OCI-LY1 (cell line): ENCODE results near the gene CNBD2.
"Not testable (repeated sequence)": the region's sequence is repeated elsewhere in the genome, so short reads cannot be mapped to it uniquely, and the experiment has no call there.

ENCODE experiments used
- H2AFZ ChIP-seq: fragments of 200-600 bp; sonication (generic), shearing (Covaris generic); 2 replicates; pipeline ENCODE4 v1.6.0; 2014; ENCODE audit warnings: antibody characterized with exemption, mild to moderate bottlenecking, low read length
- H3F3A ChIP-seq: fragments of 200-600 bp; sonication (generic), shearing (Covaris generic); 2 replicates; pipeline ENCODE4 v1.6.0; 2014; ENCODE audit warnings: mild to moderate bottlenecking, antibody characterized with exemption, low read length, moderate library complexity; ENCODE audit not compliant: insufficient read depth
- H3K27ac ChIP-seq: fragments of 200-600 bp; sonication (generic); 2 replicates; pipeline ENCODE4 v1.5.1; 2014; ENCODE audit warnings: low read length, mixed run types, mild to moderate bottlenecking, low read depth; ENCODE audit not compliant: poor library complexity, severe bottlenecking
- H3K27me3 ChIP-seq: fragments of 200-600 bp; sonication (generic); 2 replicates; pipeline ENCODE4 v1.6.0; 2014; ENCODE audit warnings: antibody characterized with exemption, mild to moderate bottlenecking, low read length, moderate library complexity; ENCODE audit not compliant: insufficient read depth
- H3K36me3 ChIP-seq: fragments of 200-600 bp; sonication (generic); 2 replicates; pipeline ENCODE4 v1.6.1; 2014; ENCODE audit warnings: mild to moderate bottlenecking, antibody characterized with exemption, low read length, moderate library complexity, mixed read lengths; ENCODE audit not compliant: insufficient read depth
- H3K4me1 ChIP-seq: fragments of 200-600 bp; sonication (generic); 2 replicates; pipeline ENCODE4 v1.5.1; 2014; ENCODE audit warnings: mild to moderate bottlenecking, low read length, moderate library complexity; ENCODE audit not compliant: insufficient read depth, severe bottlenecking
- H3K4me2 ChIP-seq: fragments of 200-600 bp; sonication (generic), shearing (Covaris generic); 2 replicates; pipeline ENCODE4 v1.6.1; 2014; ENCODE audit warnings: low read length
- H3K4me3 ChIP-seq: fragments of 200-600 bp; sonication (generic); 2 replicates; pipeline ENCODE4 v1.5.1; 2014; ENCODE audit warnings: low read length, low read depth, mild to moderate bottlenecking, mixed read lengths; ENCODE audit not compliant: poor library complexity, severe bottlenecking
- H3K79me2 ChIP-seq: fragments of 200-600 bp; shearing (Covaris generic); 2 replicates; pipeline ENCODE4 v1.6.1; 2016; ENCODE audit warnings: mixed run types, low read length, mixed read lengths; ENCODE audit not compliant: insufficient read depth
- H3K9ac ChIP-seq: fragments of 200-600 bp; sonication (generic), shearing (Covaris generic); 2 replicates; pipeline ENCODE4 v1.6.1; 2014; ENCODE audit warnings: mild to moderate bottlenecking, low read length, mixed read lengths
- H3K9me2 ChIP-seq: fragments of 200-600 bp; sonication (generic), shearing (Covaris generic); 2 replicates; pipeline ENCODE4 v1.6.1; 2014; ENCODE audit warnings: low read depth, mild to moderate bottlenecking, low read length, mixed read lengths
- H3K9me3 ChIP-seq: fragments of 200-600 bp; shearing (Covaris generic); 2 replicates; pipeline ENCODE4 v1.6.1; 2014; ENCODE audit warnings: low read length, mixed read lengths
- H4K20me1 ChIP-seq: fragments of 200-600 bp; sonication (generic), shearing (Covaris generic); 2 replicates; pipeline ENCODE4 v1.6.0; 2016; ENCODE audit warnings: mild to moderate bottlenecking, low read length; ENCODE audit not compliant: insufficient read depth
- EZH2 ChIP-seq: fragments of 200-600 bp; sonication (generic), shearing (Covaris generic); IDR thresholded peaks from 2 replicates; pipeline ENCODE4 v1.8.0; 2017; ENCODE audit warnings: borderline replicate concordance, mixed run types, mild to moderate bottlenecking, antibody characterized with exemption, low read length, moderate library complexity, mixed read lengths
- TF ChIP-seq, protein P1 (sequence below): fragments of 200-600 bp; sonication (generic), shearing (Covaris generic); IDR thresholded peaks from 2 replicates; pipeline ENCODE4 v1.5.1; 2017; ENCODE audit warnings: mild to moderate bottlenecking, antibody characterized with exemption, low read length, moderate library complexity, mixed read lengths

CNBD2 gene

DNA sequence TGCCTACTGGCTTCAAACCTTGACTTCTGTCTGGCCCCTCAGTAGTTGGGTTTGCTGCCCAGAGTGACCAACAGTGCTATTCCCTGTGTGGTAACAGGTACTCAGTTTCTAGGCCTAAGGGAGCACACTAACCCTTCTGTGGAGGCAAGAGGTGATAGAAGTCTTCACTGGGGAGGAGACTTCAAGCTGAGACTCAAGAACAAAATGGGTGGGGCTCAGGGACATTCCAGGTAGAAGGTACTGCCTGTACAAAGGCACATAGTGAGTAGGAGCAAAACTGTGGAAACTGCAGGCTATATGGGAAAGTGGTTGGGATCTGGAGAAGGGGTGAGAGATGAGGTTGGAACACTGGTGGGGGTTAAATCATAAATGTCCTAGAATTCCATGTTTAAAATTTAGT is 11.8 kb upstream of the CNBD2 start:
- H3F3A ChIP-seq, result no peaks in the 10 kb centered on the region
- H3K27ac ChIP-seq, result no peak overlapping the region
- no peak overlapping the region for H3K4me2 ChIP-seq
- H4K20me1 ChIP-seq, result no peaks in the 10 kb centered on the region
- H3K9me3 ChIP-seq, result peaks cover 3% of the 10 kb centered on the region; the same call in 1 of the 2 replicates
- H2AFZ ChIP-seq, result no peak overlapping the region
- peaks cover 13% of the 10 kb centered on the region for H3K79me2 ChIP-seq
- TF ChIP-seq, protein P1, sequence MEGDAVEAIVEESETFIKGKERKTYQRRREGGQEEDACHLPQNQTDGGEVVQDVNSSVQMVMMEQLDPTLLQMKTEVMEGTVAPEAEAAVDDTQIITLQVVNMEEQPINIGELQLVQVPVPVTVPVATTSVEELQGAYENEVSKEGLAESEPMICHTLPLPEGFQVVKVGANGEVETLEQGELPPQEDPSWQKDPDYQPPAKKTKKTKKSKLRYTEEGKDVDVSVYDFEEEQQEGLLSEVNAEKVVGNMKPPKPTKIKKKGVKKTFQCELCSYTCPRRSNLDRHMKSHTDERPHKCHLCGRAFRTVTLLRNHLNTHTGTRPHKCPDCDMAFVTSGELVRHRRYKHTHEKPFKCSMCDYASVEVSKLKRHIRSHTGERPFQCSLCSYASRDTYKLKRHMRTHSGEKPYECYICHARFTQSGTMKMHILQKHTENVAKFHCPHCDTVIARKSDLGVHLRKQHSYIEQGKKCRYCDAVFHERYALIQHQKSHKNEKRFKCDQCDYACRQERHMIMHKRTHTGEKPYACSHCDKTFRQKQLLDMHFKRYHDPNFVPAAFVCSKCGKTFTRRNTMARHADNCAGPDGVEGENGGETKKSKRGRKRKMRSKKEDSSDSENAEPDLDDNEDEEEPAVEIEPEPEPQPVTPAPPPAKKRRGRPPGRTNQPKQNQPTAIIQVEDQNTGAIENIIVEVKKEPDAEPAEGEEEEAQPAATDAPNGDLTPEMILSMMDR, result no peak
- TF ChIP-seq EZH2, result no peak
- peaks cover 22% of the 10 kb centered on the region for H3K4me1 ChIP-seq
- H3K27me3 ChIP-seq, result no peaks in the 10 kb centered on the region; the same call in 1 of the 2 replicates
- H3K36me3 ChIP-seq, result peaks cover 6% of the 10 kb centered on the region; the same call in 1 of the 2 replicates
- no peak overlapping the region for H3K4me3 ChIP-seq
- no peaks in the 10 kb centered on the region for H3K9me2 ChIP-seq
- H3K9ac ChIP-seq, result no peak overlapping the region

- H3F3A ChIP-seq, H2AFZ ChIP-seq, H3K4me3 ChIP-seq, H3K9me3 ChIP-seq, H3K4me2 ChIP-seq, H3K4me1 ChIP-seq, H4K20me1 ChIP-seq, H3K27me3 ChIP-seq, H3K79me2 ChIP-seq, H3K9ac ChIP-seq, H3K27ac ChIP-seq, H3K9me2 ChIP-seq, H3K36me3 ChIP-seq: not testable (repeated sequence)
These were observed 9.1 kb upstream of the CNBD2 start for GRCh38 chr20:35959291-35959690.

DNA sequence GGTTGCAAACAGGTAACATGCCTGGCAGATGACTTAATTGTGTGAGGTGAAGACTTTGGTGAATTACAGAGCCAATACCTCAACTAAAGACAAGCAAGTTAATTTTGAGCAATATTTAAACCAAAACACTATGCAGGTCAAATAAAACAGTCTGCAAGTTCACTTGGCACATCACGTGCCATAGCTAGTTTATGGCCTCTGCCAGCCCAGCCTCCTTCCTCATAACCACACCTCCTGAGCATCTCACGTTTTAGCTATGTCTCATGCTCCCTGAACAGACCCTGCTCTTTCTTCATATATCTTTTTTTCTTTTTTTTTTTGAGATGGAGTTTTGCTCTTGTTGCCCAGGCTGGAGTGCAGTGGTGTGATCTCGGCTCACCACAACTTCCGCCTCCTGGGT is 4.5 kb upstream of the CNBD2 start:
- H3K27me3 ChIP-seq, result no peaks in the 10 kb centered on the region; the same call in 1 of the 2 replicates

DNA sequence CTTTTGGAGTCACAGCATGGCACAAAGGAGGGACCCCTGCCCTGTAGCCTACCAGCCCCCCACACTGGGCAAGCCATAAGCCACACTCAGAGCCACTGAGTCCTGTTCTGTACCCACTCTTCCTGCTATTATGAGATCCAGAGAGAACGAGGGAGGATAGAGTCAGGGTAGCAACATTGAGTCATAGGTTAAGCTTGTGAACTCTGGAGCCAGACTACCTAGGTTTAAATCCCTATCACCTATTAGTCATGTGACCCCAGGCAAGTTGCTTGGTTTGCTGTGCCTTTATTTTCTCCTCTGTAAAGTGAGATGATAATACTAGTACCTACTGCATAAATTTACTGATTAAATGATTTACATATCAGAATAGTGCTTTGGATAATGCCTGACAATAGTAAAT is 540 bp downstream of the CNBD2 start:
- H3K27me3 ChIP-seq, result no peaks in the 10 kb centered on the region
- no peaks in the 10 kb centered on the region for H3K79me2 ChIP-seq
- H3K9ac ChIP-seq, result no peak overlapping the region
- no peak for TF ChIP-seq EZH2
- no peaks in the 10 kb centered on the region for H3F3A ChIP-seq
- no peak overlapping the region for H3K4me2 ChIP-seq
- no peak overlapping the region for H3K27ac ChIP-seq
- H3K36me3 ChIP-seq, result no peaks in the 10 kb centered on the region
- no peaks in the 10 kb centered on the region for H3K9me2 ChIP-seq
- no peak overlapping the region for H3K4me3 ChIP-seq
- H3K9me3 ChIP-seq, result no peaks in the 10 kb centered on the region
- no peaks in the 10 kb centered on the region for H4K20me1 ChIP-seq
- H2AFZ ChIP-seq, result no peak overlapping the region
- no peaks in the 10 kb centered on the region for H3K4me1 ChIP-seq

More for the DNA sequence above, 4.5 kb upstream of the CNBD2 start:
- Histone ChIP-seq H3K9me3 (peaks cover 3% of the 10 kb centered on the region; the same call in 1 of the 2 replicates), H3F3A (no peaks in the 10 kb centered on the region), H3K4me2 (no peak overlapping the region), H4K20me1 (no peaks in the 10 kb centered on the region), H2AFZ (no peak overlapping the region), H3K27ac (no peak overlapping the region), H3K36me3 (no peaks in the 10 kb centered on the region), H3K79me2 (no peaks in the 10 kb centered on the region), H3K9me2 (no peaks in the 10 kb centered on the region), H3K4me1 (no peaks in the 10 kb centered on the region), H3K4me3 (no peak overlapping the region), H3K9ac (no peak overlapping the region)
- no peak for TF ChIP-seq EZH2
- TF ChIP-seq, protein P1, result no peak
